Spleen (tissue), 7 donors: Measurements from ENCODE around the gene HSD17B12.

ENCODE experiments used
- CTCF ChIP-seq, 11 experiments: fragments of 200-600 bp in 7 of 11; fragments of 450-650 bp in 4 of 11; sonication (generic) in 4 of 11; IDR thresholded peaks in 8 of 11; conservative IDR thresholded peaks in 3 of 11; 1 replicate in 7 of 11; 2 replicates in 4 of 11; pipeline versions ENCODE4 v1.4.0 to v1.8.0; 2016 to 2021; ENCODE audit warnings: antibody characterized with exemption in 11 of 11, inconsistent platforms in 4 of 11, mild to moderate bottlenecking in 1 of 11
- POLR2A ChIP-seq, 3 donors: fragments of 450-650 bp; IDR thresholded peaks; one replicate each; pipeline ENCODE4 v1.5.1; 2017; ENCODE audit warnings: antibody characterized with exemption in 3 of 3, mild to moderate bottlenecking in 1 of 3
- donor health status: DM: no; HTN: no; CAD: no; lungs with moderate emphysema.
- donor health status: DM: no; HTN: no; CAD: no.
- donor health status: DM: no; HTN: no; CAD: no.

DNA sequence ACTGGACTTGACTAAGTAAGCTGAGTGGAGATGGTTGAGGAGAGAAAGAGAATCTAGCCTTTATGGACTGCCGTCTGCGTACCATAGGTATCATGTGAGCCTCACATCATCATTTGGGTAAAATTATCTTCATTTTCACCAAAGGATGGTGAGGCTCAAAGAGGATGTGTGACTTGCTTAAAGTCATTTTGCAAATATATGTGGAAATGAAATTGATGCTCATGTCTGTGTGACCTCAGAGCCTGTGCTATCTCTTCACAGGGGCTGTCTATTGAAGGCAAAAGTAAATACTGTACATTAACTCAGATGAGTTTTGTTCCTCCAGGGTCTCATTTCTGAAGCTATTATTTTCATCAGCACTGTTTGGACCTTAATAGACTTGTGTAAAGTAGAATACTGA is 116.8 kb downstream of the HSD17B12 start:
- TF ChIP-seq CTCF (IDR thresholded peaks at IDR 0.05 in 8 of 11, conservative IDR thresholded peaks at IDR 0.05 in 3 of 11) (no peak), POLR2A (IDR thresholded peaks at IDR 0.05) (no peak)
